HUES48 (cell line): ENCODE measurements around the gene METTL15.
A peak's percentile ranks its signal among the peaks of the same experiment; 100 is the strongest.
"Not testable (repeated sequence)": the region's sequence is repeated elsewhere in the genome, so short reads cannot be mapped to it uniquely, and the experiment has no call there.

Experiments
- H3K27ac ChIP-seq: one replicate; pipeline ENCODE4 v1.7.0; 2013; ENCODE audit warnings: low read depth, low read length, inconsistent platforms
- H3K27me3 ChIP-seq: 2 replicates; pipeline ENCODE4 v1.6.1; 2013; ENCODE audit warnings: mild to moderate bottlenecking, low read length; ENCODE audit not compliant: control insufficient read depth, insufficient read depth
- H3K36me3 ChIP-seq: 2 replicates; pipeline ENCODE4 v1.6.1; 2013; ENCODE audit warnings: low read length; ENCODE audit not compliant: control insufficient read depth, insufficient read depth
- H3K4me1 ChIP-seq: 2 replicates; pipeline ENCODE4 v1.6.1; 2013; ENCODE audit warnings: mild to moderate bottlenecking, low read length; ENCODE audit not compliant: control insufficient read depth, insufficient read depth
- H3K4me3 ChIP-seq: 2 replicates; pipeline ENCODE4 v1.5.1; 2013; ENCODE audit warnings: mild to moderate bottlenecking, low read depth, low read length
- H3K9ac ChIP-seq: 2 replicates; pipeline ENCODE4 v1.6.1; 2013; ENCODE audit warnings: mild to moderate bottlenecking, low read depth, low read length, moderate library complexity
- H3K9me3 ChIP-seq: 2 replicates; pipeline ENCODE4 v1.6.1; 2013; ENCODE audit warnings: low read length; ENCODE audit not compliant: control insufficient read depth, insufficient read depth

Gene METTL15

GRCh38 chr11:28107750-28108618, at the start of gene METTL15, which contains the start of gene KIF18A:
METTL15 (plus strand) TSS chr11:28108388; CDS start chr11:28113335, 4,947 bp downstream.
KIF18A (minus strand) TSS chr11:28108156; CDS start chr11:28097947, 10,209 bp downstream.
- H3K27me3 ChIP-seq = no peaks in the 10 kb centered on the region
- peak within 1 kb of the TSS; percentile 80 for H3K9ac ChIP-seq
- no peaks in the 10 kb centered on the region for H3K9me3 ChIP-seq
- H3K36me3 ChIP-seq = peaks cover 4% of the 10 kb centered on the region; the same call in 1 of the 2 replicates
- peak within 1 kb of the TSS; percentile 95 for H3K27ac ChIP-seq
- H3K4me3 ChIP-seq = peak within 1 kb of the TSS; percentile 93
- H3K4me1 ChIP-seq = peaks cover 9% of the 10 kb centered on the region

GRCh38 chr11:28071305-28071704, 36.9 kb upstream of the METTL15 start:
- Histone ChIP-seq H3K4me1 (no peaks in the 10 kb centered on the region), H3K36me3 (peaks cover 38% of the 10 kb centered on the region), H3K27ac (no peak overlapping the region), H3K4me3 (no peak overlapping the region), H3K9ac (no peak overlapping the region), H3K27me3 (no peaks in the 10 kb centered on the region), H3K9me3 (no peaks in the 10 kb centered on the region)

GRCh38 chr11:28072321-28072720, 35.9 kb upstream of the METTL15 start:
- Histone ChIP-seq H3K4me3 (no peak overlapping the region), H3K27me3 (no peaks in the 10 kb centered on the region), H3K9me3 (no peaks in the 10 kb centered on the region), H3K36me3 (peaks cover 44% of the 10 kb centered on the region), H3K27ac (no peak overlapping the region), H3K9ac (no peak overlapping the region), H3K4me1 (no peaks in the 10 kb centered on the region)

GRCh38 chr11:28077521-28077920, 30.7 kb upstream of the METTL15 start:
- Histone ChIP-seq H3K27ac (no peak overlapping the region), H3K36me3 (peaks cover 73% of the 10 kb centered on the region), H3K9ac (no peak overlapping the region)

GRCh38 chr11:28083118-28083517, 25.1 kb upstream of the METTL15 start:
- Histone ChIP-seq H3K4me1 (no peaks in the 10 kb centered on the region), H3K4me3 (no peak overlapping the region), H3K9me3 (no peaks in the 10 kb centered on the region), H3K9ac (no peak overlapping the region), H3K27me3 (no peaks in the 10 kb centered on the region), H3K36me3 (peaks cover 88% of the 10 kb centered on the region), H3K27ac (no peak overlapping the region)

More at GRCh38 chr11:28077521-28077920, 30.7 kb upstream of the METTL15 start:
- Histone ChIP-seq H3K9me3 (no peaks in the 10 kb centered on the region), H3K4me1 (no peaks in the 10 kb centered on the region), H3K4me3 (no peak overlapping the region), H3K27me3 (no peaks in the 10 kb centered on the region)

GRCh38 chr11:28086569-28086968, 21.6 kb upstream of the METTL15 start:
- H3K9ac ChIP-seq = no peak overlapping the region
- H3K27ac ChIP-seq = no peak overlapping the region
- H3K9me3 ChIP-seq = no peaks in the 10 kb centered on the region
- H3K4me1 ChIP-seq = no peaks in the 10 kb centered on the region
- peaks cover 87% of the 10 kb centered on the region for H3K36me3 ChIP-seq
- H3K27me3 ChIP-seq = no peaks in the 10 kb centered on the region
- H3K4me3 ChIP-seq = no peak overlapping the region

- not testable (repeated sequence) for H3K9me3 ChIP-seq, H3K9ac ChIP-seq, H3K4me3 ChIP-seq, H3K27me3 ChIP-seq, H3K4me1 ChIP-seq, H3K27ac ChIP-seq
- peaks cover 80% of the 10 kb centered on the region for H3K36me3 ChIP-seq
Measured at GRCh38 chr11:28087192-28087591, 21.0 kb upstream of the METTL15 start.

- not testable (repeated sequence) for H3K27ac ChIP-seq, H3K9me3 ChIP-seq, H3K4me3 ChIP-seq, H3K9ac ChIP-seq, H3K27me3 ChIP-seq, H3K4me1 ChIP-seq
- peaks cover 75% of the 10 kb centered on the region for H3K36me3 ChIP-seq
Measured at GRCh38 chr11:28087693-28088092, 20.5 kb upstream of the METTL15 start.

GRCh38 chr11:28089378-28089777, 18.8 kb upstream of the METTL15 start:
- H3K4me3 ChIP-seq = no peak overlapping the region

GRCh38 chr11:28090052-28090749, 18.0 kb upstream of the METTL15 start:
- Histone ChIP-seq H3K9me3 (no peaks in the 10 kb centered on the region), H3K9ac (no peak overlapping the region), H3K4me3 (no peak overlapping the region), H3K27me3 (no peaks in the 10 kb centered on the region), H3K36me3 (peaks cover 63% of the 10 kb centered on the region), H3K4me1 (no peaks in the 10 kb centered on the region), H3K27ac (no peak overlapping the region)

More at GRCh38 chr11:28089378-28089777, 18.8 kb upstream of the METTL15 start:
- H3K9me3 ChIP-seq = no peaks in the 10 kb centered on the region
- H3K4me1 ChIP-seq = no peaks in the 10 kb centered on the region
- H3K9ac ChIP-seq = no peak overlapping the region
- H3K27me3 ChIP-seq = no peaks in the 10 kb centered on the region
- H3K27ac ChIP-seq = no peak overlapping the region
- H3K36me3 ChIP-seq = peaks cover 66% of the 10 kb centered on the region

- Histone ChIP-seq H3K27ac (no peak overlapping the region), H3K9ac (no peak overlapping the region), H3K36me3 (peaks cover 71% of the 10 kb centered on the region), H3K9me3 (no peaks in the 10 kb centered on the region), H3K27me3 (no peaks in the 10 kb centered on the region), H3K4me3 (no peak overlapping the region), H3K4me1 (no peaks in the 10 kb centered on the region)
Measured at GRCh38 chr11:28092786-28093185, 15.4 kb upstream of the METTL15 start.
